ENCODE measurements around the gene CD55.

Gene CD55

GRCh38 chr1:207291723-207292122 lies 29.8 kb upstream of the CD55 start:
- no peak for TF ChIP-seq CTCF (IDR thresholded peaks at IDR 0.05)
- no peak for TF ChIP-seq ZFX (IDR thresholded peaks at IDR 0.05; ENCODE audit: borderline replicate concordance)
- H3K27ac ChIP-seq, result no peak overlapping the region

- peak overlapping the region; percentile 50 for H3K27ac ChIP-seq
- TF ChIP-seq ZFX (IDR thresholded peaks at IDR 0.05; ENCODE audit: borderline replicate concordance) (no peak), CTCF (IDR thresholded peaks at IDR 0.05) (no peak)
These were observed 23.3 kb upstream of the CD55 start for GRCh38 chr1:207298186-207298585.

- H3K27ac ChIP-seq, result peak overlapping the region; percentile 50
- TF ChIP-seq CTCF (IDR thresholded peaks at IDR 0.05) (no peak), ZFX (IDR thresholded peaks at IDR 0.05; ENCODE audit: borderline replicate concordance) (no peak)
These were observed 22.7 kb upstream of the CD55 start for GRCh38 chr1:207298636-207299398.

DNA sequence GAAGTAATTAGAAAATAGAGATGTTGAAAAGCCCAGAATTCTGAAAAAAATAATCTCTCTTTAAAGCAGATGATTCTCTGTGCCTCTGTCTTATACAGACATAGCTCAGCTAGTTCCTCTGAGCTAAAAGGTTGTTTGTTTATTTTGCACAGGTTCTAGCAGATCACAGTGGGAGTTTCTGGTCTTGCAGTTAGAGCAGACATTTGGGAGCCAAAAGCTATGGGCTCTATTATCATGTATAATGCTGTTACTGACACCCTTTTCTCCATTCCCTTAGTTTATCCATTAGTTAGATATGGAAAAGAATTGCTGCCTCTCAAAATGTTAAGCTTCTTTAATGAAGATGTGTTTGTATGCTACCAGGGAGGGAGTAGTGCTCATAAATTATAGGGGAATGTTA lies 20.5 kb upstream of the CD55 start:
- TF ChIP-seq CTCF (IDR thresholded peaks at IDR 0.05), result no peak
- no peak for TF ChIP-seq ZFX (IDR thresholded peaks at IDR 0.05; ENCODE audit: borderline replicate concordance)
- no peak overlapping the region for H3K27ac ChIP-seq

- TF ChIP-seq CTCF (IDR thresholded peaks at IDR 0.05) (no peak), ZFX (IDR thresholded peaks at IDR 0.05; ENCODE audit: borderline replicate concordance) (no peak)
- H3K27ac ChIP-seq, result no peak overlapping the region
These were observed 18.7 kb upstream of the CD55 start for GRCh38 chr1:207302618-207303393.

- no peak for TF ChIP-seq ZFX (IDR thresholded peaks at IDR 0.05; ENCODE audit: borderline replicate concordance)
- TF ChIP-seq CTCF (IDR thresholded peaks at IDR 0.05), result no peak
- H3K27ac ChIP-seq, result no peak overlapping the region
These were observed 16.6 kb upstream of the CD55 start for GRCh38 chr1:207304710-207305488.
